Metanephros (tissue), 1 donor: ENCODE measurements around the gene PCDHA4. TPM values are rescaled to one million over a fixed set of nuclear protein-coding genes. Genes with fewer than 3 reads are reported as not detected.

Experiments
- total RNA-seq: library from RNA; depleted of rRNA; stranded (reverse); fragments of >200 nt; gene quantifications from one replicate; pipeline ENCODE4 v1.2.3, GENCODE V29; 2014

Gene PCDHA4
- 1.8 TPM for total RNA-seq

DNA sequence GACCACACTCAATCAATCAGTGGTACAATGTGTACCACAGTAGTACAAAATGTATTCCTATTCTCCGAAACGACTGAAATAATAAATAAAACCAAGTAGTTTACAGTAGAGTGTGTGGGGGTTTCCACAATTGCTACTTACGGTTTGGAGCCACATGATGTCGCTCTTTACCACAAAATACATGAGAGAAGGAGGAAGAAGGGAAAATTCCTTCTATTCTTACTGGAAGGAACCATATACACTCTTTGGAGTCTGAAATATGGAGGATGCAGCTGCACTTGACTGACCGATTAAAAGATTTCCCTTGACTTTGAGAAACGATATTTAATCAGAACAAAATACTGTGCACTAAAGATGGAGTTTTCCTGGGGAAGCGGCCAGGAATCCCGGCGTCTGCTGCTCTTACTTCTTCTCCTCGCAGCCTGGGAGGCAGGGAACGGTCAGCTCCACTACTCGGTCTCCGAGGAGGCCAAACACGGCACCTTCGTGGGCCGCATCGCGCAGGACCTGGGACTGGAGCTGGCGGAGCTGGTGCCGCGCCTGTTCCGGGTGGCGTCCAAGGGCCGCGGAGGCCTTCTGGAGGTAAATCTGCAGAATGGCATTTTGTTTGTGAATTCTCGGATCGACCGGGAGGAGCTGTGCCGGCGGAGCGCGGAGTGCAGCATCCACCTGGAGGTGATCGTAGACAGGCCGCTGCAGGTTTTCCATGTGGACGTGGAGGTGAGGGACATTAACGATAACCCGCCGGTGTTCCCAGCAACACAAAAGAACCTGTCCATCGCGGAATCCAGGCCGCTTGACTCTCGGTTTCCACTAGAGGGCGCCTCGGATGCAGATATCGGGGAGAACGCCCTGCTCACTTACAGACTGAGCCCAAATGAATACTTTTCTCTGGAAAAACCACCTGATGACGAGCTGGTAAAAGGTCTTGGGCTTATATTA lies at the start of gene PCDHA4:
Gene PCDHA4, plus strand, starts transcription at position 235 of the 942 bp plus-strand sequence.

DNA sequence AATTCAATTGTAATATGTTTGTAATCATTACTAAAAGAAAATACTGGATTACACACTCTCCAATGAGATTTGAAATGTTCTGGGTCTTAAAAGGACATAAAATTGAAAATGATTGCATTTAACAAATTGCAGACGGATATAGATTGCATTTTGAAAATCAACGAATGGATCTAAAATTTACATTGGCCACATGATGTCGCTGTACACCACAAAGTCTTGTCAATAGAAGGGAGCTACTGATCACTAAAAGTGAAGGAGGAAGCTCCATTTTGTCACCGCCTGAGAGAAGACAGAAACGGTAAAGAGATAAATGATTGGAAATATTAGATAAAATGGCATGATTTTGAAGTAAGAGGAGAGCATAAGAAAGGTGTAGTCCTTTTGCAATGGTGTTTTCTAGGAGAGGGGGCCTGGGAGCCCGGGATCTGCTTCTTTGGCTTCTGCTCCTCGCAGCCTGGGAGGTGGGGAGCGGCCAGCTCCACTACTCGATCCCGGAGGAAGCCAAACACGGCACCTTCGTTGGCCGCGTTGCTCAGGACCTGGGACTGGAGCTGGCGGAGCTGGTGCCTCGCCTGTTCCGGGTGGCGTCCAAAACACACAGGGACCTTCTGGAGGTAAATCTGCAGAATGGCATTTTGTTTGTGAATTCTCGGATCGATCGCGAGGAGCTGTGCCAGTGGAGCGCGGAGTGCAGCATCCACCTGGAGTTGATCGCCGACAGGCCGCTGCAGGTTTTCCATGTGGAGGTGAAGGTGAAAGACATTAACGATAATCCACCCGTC lies 20.8 kb upstream of the PCDHA4 start, which contains the start of gene PCDHA1:
Gene PCDHA1, plus strand, starts transcription at position 236 of the 782 bp plus-strand sequence.

DNA sequence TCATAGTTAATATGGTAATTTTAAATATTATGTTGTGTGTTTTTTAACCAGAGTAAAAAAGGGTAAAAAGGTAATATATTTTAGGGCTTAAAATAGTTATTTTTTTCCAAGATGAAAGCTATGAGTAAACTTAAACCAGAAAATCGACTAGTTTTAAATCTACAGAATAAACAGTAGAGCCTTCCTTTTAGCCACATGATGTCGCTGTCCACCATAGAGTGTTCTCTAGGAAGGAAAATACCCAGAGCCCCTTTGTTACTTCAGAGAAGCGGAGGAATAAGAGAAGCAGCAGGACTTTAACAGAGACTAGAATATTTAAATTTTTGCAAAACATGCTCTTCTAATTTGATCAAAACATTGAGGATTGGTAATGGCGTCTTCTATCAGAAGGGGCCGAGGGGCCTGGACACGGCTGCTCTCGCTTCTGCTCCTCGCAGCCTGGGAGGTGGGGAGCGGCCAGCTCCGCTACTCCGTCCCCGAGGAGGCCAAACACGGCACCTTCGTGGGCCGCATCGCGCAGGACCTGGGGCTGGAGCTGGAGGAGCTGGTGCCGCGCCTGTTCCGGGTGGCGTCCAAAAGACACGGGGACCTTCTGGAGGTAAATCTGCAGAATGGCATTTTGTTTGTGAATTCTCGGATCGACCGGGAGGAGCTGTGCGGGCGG lies 12.1 kb upstream of the PCDHA4 start, which contains the start of gene PCDHA2:
Gene PCDHA2, plus strand, starts transcription at position 258 of the 664 bp plus-strand sequence.

DNA sequence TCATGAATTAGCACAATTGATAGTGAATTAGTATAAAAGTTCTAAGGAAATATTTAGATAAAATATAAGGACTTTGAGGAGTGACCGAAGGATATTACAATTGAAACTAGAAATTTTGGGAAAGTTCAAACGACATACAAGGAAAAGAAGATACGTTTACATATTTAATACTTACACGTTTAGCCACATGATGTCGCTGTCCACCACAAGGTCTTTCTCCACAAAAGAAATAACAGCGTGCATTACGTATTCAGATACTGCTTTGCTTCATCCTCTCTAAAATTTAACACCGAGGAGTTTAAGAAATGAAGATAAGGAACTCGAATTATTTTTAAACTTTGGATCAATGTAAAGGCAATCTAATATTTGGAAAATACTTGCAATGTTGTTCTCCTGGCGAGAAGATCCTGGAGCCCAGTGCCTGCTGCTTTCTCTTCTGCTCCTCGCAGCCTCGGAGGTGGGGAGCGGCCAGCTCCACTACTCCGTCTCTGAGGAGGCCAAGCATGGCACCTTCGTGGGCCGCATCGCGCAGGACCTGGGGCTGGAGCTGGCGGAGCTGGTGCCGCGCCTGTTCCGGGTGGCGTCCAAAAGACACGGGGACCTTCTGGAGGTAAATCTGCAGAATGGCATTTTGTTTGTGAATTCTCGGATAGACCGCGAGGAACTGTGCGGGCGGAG lies 5.9 kb upstream of the PCDHA4 start, which contains the start of gene PCDHA3:
Gene PCDHA3, plus strand, starts transcription at position 242 of the 678 bp plus-strand sequence.

DNA sequence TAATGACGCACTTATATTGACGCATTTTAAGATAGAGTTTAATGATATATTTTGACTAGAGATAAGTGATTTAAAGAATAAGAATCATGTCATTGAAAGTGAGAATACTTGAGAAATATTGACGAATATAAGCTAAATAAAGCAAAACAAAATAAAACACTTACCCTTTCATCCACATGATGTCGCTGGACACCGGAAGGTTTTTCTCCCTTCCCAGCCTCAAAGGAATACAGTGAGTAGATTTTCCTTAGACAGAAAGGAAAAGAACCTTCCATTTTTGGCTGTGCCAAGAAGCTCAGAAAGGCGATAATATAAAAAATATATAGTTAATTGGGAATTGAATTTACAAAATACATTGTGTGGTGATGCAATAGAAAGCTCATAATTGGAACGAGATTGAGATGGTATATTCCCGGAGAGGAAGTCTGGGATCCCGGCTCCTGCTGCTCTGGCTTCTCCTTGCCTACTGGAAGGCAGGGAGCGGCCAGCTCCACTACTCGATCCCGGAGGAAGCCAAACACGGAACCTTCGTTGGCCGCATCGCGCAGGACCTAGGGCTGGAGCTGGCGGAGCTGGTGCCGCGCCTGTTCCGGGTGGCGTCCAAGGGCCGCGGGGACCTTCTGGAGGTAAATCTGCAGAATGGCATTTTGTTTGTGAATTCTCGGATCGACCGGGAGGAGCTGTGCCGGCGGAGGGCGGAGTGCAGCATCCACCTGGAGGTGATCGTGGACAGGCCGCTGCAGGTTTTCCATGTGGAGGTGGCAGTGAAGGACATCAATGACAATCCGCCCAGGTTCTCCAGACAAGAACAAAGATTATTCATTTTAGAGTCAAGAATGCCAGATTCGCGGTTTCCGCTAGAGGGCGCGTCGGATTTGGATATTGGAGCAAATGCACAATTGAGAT lies 14.8 kb downstream of the PCDHA4 start, which contains the start of gene PCDHA5:
Gene PCDHA5, plus strand, starts transcription at position 239 of the 906 bp plus-strand sequence.

DNA sequence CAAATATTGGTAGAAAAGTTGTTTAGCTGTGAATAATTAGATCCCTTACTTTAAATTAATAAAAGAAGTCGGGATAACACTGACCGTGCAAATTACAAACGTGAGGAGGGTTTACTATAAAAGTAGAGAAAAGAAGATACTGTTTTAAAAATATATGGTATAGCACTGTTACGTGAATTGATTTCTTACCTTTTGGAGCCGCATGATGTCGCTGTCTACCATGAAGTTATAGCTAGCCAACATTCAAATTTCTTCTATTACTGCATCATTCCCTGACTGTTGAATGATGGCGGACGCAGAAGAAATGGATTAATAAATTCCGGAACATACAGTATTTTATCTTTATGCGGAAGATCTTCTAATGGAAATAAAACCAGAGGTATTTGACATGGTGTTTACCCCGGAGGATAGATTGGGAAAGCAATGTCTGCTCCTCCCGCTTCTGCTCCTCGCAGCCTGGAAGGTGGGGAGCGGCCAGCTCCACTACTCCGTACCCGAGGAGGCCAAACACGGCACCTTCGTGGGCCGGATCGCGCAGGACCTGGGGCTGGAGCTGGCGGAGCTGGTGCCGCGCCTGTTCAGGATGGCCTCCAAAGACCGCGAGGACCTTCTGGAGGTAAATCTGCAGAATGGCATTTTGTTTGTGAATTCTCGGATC lies 21.0 kb downstream of the PCDHA4 start, which contains the start of gene PCDHA6:
Gene PCDHA6, plus strand, starts transcription at position 257 of the 658 bp plus-strand sequence. Its CDS starts 132 bp downstream, at position 389.

DNA sequence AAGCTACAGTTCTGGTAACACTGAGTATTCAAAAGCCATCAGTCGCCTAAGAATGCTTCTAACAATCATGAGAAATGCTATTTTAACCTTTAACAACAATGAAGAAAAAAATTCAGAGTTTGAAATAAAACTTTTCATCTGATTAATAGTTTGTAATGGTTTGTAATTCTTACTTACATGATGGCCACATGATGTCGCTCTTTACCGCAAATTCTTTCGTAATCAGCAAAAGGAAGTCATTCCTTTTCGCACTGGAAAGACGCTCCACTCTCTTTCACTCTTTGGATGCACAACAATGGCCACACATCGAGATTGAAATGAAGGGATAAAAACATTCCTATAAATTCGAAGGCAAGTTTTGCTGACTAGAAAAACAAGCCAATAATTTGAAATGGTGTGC lies 27.1 kb downstream of the PCDHA4 start, which contains the start of gene PCDHA7:
Gene PCDHA7, plus strand, starts transcription at position 277 of the 400 bp plus-strand sequence. Its CDS starts 115 bp downstream, at position 392.

DNA sequence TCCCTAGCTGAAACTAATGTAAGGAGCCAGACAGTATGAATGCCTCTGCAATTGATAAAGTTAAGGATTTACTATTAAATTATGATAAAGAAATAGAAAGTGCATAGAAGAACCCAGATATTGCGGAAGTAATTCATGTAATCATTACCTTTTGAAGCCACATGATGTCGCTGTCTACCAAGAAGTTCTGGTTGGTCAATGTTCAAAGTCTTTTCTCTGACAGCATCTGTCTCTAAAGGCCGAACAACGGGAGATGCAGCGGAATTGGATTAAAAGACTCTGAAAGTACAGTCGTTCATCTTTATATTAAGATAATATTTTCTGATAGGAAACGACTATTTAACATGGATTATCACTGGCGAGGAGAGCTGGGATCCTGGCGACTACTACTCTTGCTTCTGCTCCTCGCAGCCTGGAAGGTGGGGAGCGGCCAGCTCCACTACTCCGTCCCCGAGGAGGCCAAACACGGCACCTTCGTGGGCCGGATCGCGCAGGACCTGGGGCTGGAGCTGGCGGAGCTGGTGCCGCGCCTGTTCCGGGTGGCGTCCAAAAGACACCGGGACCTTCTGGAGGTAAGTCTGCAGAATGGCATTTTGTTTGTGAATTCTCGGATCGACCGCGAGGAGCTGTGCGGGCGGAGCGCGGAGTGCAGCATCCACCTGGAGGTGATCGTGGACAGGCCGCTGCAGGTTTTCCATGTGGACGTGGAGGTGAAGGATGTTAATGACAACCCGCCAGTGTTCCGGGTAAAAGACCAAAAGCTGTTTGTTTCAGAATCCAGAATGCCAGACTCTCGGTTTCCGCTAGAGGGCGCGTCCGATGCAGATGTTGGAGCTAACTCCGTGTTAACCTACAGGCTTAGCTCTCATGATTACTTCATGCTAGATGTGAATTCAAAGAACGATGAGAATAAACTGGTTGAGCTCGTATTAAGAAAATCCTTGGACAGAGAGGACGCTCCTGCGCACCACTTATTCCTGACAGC lies 34.4 kb downstream of the PCDHA4 start, which contains the start of gene PCDHA8:
Gene PCDHA8, plus strand, starts transcription at position 210 of the 985 bp plus-strand sequence. Its CDS starts 135 bp downstream, at position 345.

DNA sequence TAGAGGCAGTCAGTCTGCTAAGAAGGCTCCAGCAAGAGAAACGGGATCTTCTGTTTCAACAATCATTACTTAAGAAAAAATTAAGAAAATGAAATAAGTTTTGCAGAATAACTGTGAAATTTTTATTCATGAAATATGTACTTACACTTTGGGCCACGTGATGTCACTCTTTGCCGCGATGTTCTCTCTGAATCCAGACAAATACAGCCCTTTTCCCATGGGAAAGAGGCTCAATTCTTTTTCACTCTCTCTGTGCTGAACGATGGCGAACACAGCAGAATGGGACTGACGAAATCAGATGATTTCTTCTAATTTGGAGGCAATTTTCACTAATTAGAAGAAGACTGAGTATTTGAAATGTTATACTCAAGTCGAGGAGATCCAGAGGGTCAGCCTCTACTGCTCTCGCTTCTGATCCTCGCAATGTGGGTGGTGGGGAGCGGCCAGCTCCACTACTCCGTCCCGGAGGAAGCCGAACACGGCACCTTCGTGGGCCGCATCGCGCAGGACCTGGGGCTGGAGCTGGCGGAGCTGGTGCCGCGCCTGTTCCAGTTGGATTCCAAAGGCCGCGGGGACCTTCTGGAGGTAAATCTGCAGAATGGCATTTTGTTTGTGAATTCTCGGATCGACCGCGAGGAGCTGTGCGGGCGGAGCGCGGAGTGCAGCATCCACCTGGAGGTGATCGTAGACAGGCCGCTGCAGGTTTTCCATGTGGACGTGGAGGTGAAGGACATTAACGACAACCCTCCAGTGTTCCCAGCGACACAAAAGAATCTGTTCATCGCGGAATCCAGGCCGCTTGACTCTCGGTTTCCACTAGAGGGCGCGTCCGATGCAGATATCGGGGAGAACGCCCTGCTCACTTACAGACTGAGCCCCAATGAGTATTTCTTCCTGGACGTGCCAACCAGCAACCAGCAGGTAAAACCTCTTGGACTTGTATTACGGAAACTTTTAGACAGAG lies 41.6 kb downstream of the PCDHA4 start, which contains the start of gene PCDHA9:
Gene PCDHA9, plus strand, starts transcription at position 244 of the 964 bp plus-strand sequence. Its CDS starts 114 bp downstream, at position 358.

DNA sequence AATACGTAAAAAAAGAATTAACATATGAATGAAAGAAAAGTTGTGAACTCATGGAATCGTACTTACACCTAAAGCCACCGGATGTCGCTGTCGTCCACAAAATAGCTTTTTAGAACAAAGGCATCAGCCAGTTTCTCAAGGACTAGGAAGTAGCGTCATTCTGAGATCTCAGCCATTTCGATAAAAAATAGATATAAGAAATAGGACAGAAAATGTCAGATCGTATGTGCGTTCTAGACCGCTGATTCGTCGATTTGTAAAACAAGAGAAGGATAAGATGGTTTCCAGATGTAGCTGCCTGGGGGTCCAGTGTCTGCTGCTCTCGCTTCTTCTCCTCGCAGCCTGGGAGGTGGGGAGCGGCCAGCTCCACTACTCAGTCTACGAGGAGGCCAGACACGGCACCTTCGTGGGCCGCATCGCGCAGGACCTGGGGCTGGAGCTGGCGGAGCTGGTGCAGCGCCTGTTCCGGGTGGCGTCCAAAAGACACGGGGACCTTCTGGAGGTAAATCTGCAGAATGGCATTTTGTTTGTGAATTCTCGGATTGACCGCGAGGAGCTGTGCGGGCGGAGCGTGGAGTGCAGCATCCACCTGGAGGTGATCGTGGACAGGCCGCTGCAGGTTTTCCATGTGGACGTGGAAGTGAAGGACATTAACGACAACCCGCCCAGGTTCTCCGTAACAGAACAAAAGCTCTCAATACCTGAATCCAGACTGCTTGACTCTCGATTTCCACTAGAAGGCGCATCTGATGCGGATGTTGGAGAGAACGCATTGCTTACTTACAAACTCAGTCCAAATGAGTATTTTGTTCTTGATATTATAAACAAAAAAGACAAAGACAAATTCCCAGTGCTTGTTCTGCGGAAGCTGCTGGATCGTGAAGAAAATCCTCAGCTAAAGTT lies 49.2 kb downstream of the PCDHA4 start, which contains the start of gene PCDHA10:
Gene PCDHA10, plus strand, starts transcription at position 126 of the 903 bp plus-strand sequence. Its CDS starts 152 bp downstream, at position 278.

Other genes with a start within 250 kb of the PCDHA4 start
- 19.4 TPM for gene SRA1, start 249.6 kb upstream of the PCDHA4 start, total RNA-seq
- 34.1 TPM for gene APBB3, start 242.5 kb upstream of the PCDHA4 start, total RNA-seq
- 18.6 TPM for gene SLC35A4, start 242.2 kb upstream of the PCDHA4 start, total RNA-seq
- gene CD14, start 173.9 kb upstream of the PCDHA4 start, total RNA-seq, result 81.6 TPM
- gene TMCO6, start 167.6 kb upstream of the PCDHA4 start, total RNA-seq, result 14.7 TPM
- gene NDUFA2, start 159.4 kb upstream of the PCDHA4 start, total RNA-seq, result 77.5 TPM
- gene IK, start 159.2 kb upstream of the PCDHA4 start, total RNA-seq, result 74.9 TPM
- 17.6 TPM for gene WDR55, start 142.2 kb upstream of the PCDHA4 start, total RNA-seq
- gene DND1, start 133.5 kb upstream of the PCDHA4 start, total RNA-seq, result 0.76 TPM
- 37.0 TPM for gene HARS1, start 115.7 kb upstream of the PCDHA4 start, total RNA-seq
- gene HARS2, start 115.6 kb upstream of the PCDHA4 start, total RNA-seq, result 31.9 TPM
- gene ZMAT2, start 106.6 kb upstream of the PCDHA4 start, total RNA-seq, result 26.0 TPM
- gene PCDHA1, start 20.9 kb upstream of the PCDHA4 start, total RNA-seq, result 0.12 TPM
- gene PCDHA2, start 12.2 kb upstream of the PCDHA4 start, total RNA-seq, result 0.47 TPM
- gene PCDHA3, start 6.0 kb upstream of the PCDHA4 start, total RNA-seq, result 0.64 TPM
- 0.41 TPM for gene PCDHA5, start 14.5 kb downstream of the PCDHA4 start, total RNA-seq
- gene PCDHA6, start 20.9 kb downstream of the PCDHA4 start, total RNA-seq, result 0.88 TPM
- gene PCDHA7, start 27.2 kb downstream of the PCDHA4 start, total RNA-seq, result 0.58 TPM
- gene PCDHA8, start 34.1 kb downstream of the PCDHA4 start, total RNA-seq, result 0.41 TPM
- 0.58 TPM for gene PCDHA9, start 41.3 kb downstream of the PCDHA4 start, total RNA-seq
- 1.2 TPM for gene PCDHA10, start 48.8 kb downstream of the PCDHA4 start, total RNA-seq
- gene PCDHA11, start 61.9 kb downstream of the PCDHA4 start, total RNA-seq, result 0.82 TPM
- 0.35 TPM for gene PCDHA12, start 68.2 kb downstream of the PCDHA4 start, total RNA-seq
- 0.88 TPM for gene PCDHA13, start 75.1 kb downstream of the PCDHA4 start, total RNA-seq
- gene PCDHAC1, start 119.2 kb downstream of the PCDHA4 start, total RNA-seq, result 1.2 TPM
- gene PCDHAC2, start 159.4 kb downstream of the PCDHA4 start, total RNA-seq, result 5.8 TPM
- 0.18 TPM for gene PCDHB1, start 244.3 kb downstream of the PCDHA4 start, total RNA-seq